ENCODE measurements around the gene STAG1. TPM values are rescaled to one million over a fixed set of nuclear protein-coding genes. Genes with fewer than 3 reads are reported as not detected.

STAG1 gene
- total and polyA plus RNA-seq, 2 donors (not counting 1 experiment from before 2014, with no cell fraction given), result 23.2 to 38.6 TPM

DNA sequence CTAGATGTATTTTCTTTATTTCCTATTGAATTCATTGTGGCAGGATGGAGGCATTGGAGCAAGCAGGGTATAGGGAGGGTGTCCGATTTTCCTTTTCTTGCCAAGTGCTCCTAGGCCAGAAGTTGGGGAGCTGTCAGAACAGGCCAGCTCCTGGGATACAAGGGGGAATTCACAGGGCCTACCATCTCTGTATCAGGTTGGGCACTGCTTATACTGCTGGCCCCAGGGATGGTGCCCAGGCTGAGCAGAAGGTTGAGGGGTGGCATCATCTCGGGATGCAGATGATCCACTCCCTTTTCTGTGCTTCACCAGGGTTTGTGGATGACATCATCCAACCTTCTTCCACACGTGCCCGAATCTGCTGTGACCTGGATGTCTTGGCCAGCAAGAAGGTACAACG, 422.6 kb downstream of the STAG1 start:
- TF ChIP-seq EZH2 (IDR thresholded peaks at IDR 0.05; ENCODE audit: low read length, missing control alignments), result no peak
- TF ChIP-seq CTCF (conservative IDR thresholded peaks at IDR 0.05 in 1 of 2, IDR thresholded peaks at IDR 0.05 in 1 of 2; ENCODE audit: low read depth in 1 of 2, low read length in 2 of 2), result no peak
- H3K27me3 ChIP-seq (ENCODE audit: control insufficient read depth, insufficient read depth, low read length), result no peaks in the 10 kb centered on the region
- H3K36me3 ChIP-seq (ENCODE audit: control insufficient read depth, insufficient read depth, low read length), result peaks cover 8% of the 10 kb centered on the region

GRCh38 chr3:136327671-136328070, 424.5 kb downstream of the STAG1 start:
- Histone ChIP-seq H3K4me1 (ENCODE audit: control insufficient read depth, extremely low read depth, insufficient read depth, low read length) (no peaks in the 10 kb centered on the region), H2AFZ (ENCODE audit: low read length) (no peak overlapping the region), H3K27ac (ENCODE audit: insufficient read depth, low read length) (no peak overlapping the region), H3K4me2 (ENCODE audit: extremely low read depth, insufficient read depth, low read length) (no peak overlapping the region), H3K36me3 (ENCODE audit: control insufficient read depth, insufficient read depth, low read length) (peaks cover 6% of the 10 kb centered on the region), H3K79me2 (ENCODE audit: control insufficient read depth, insufficient read depth, low read length) (no peaks in the 10 kb centered on the region), H3K4me3 (replicated peaks in 1 of 4; ENCODE audit: control extremely low read depth in 1 of 4, insufficient read depth in 1 of 4, low read depth in 3 of 4, low read length in 4 of 4) (no peak overlapping the region), H4K20me1 (ENCODE audit: control insufficient read depth, extremely low read depth, insufficient read depth, low read length) (no peaks in the 10 kb centered on the region), H3K27me3 (ENCODE audit: control insufficient read depth, insufficient read depth, low read length) (no peaks in the 10 kb centered on the region), H3K9me3 (ENCODE audit: control insufficient read depth, insufficient read depth, low read depth, low read length) (no peaks in the 10 kb centered on the region), H3K9ac (ENCODE audit: insufficient read depth, low read length) (no peak overlapping the region)
- TF ChIP-seq CTCF (conservative IDR thresholded peaks at IDR 0.05 in 1 of 2, IDR thresholded peaks at IDR 0.05 in 1 of 2; ENCODE audit: low read depth in 1 of 2, low read length in 2 of 2) (no peak), EZH2 (IDR thresholded peaks at IDR 0.05; ENCODE audit: low read length, missing control alignments) (no peak)
- DNase-seq (ENCODE audit: low read depth in 2 of 2), result no peak

More for the DNA sequence above, 422.6 kb downstream of the STAG1 start:
- Histone ChIP-seq H3K79me2 (ENCODE audit: control insufficient read depth, insufficient read depth, low read length) (no peaks in the 10 kb centered on the region), H4K20me1 (ENCODE audit: control insufficient read depth, extremely low read depth, insufficient read depth, low read length) (no peaks in the 10 kb centered on the region), H3K4me3 (replicated peaks in 1 of 4; ENCODE audit: control extremely low read depth in 1 of 4, insufficient read depth in 1 of 4, low read depth in 3 of 4, low read length in 4 of 4) (no peak overlapping the region), H3K4me1 (ENCODE audit: control insufficient read depth, extremely low read depth, insufficient read depth, low read length) (peaks cover 12% of the 10 kb centered on the region), H3K27ac (ENCODE audit: insufficient read depth, low read length) (no peak overlapping the region), H3K9ac (ENCODE audit: insufficient read depth, low read length) (no peak overlapping the region), H3K9me3 (ENCODE audit: control insufficient read depth, insufficient read depth, low read depth, low read length) (no peaks in the 10 kb centered on the region), H2AFZ (ENCODE audit: low read length) (no peak overlapping the region), H3K4me2 (ENCODE audit: extremely low read depth, insufficient read depth, low read length) (no peak overlapping the region)
- DNase-seq (ENCODE audit: low read depth in 2 of 2), result no peak

DNA sequence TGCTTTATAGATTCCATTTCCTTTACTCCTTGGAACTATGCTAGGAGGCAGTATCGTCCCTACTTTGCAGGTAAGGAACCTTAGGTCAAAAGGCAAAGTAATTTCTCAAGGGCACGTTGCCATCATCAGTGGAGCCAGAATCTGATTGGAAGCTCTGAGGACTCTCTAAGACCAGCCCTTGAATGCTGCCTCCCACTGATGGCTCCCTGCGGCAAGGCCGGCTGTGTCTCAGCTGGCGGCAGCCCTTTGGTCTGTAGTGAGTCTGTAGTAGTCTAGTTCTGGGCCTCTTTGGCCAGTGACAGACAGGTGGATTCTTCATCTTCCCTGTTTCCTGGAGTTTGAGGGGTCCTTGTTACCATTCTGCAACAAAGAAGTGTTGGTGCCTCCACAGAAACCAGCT, 425.9 kb downstream of the STAG1 start:
- no peak overlapping the region for H3K4me3 ChIP-seq (replicated peaks in 1 of 4; ENCODE audit: control extremely low read depth in 1 of 4, insufficient read depth in 1 of 4, low read depth in 3 of 4, low read length in 4 of 4)
- TF ChIP-seq CTCF (conservative IDR thresholded peaks at IDR 0.05 in 1 of 2, IDR thresholded peaks at IDR 0.05 in 1 of 2; ENCODE audit: low read depth in 1 of 2, low read length in 2 of 2), result no peak
- no peak for TF ChIP-seq EZH2 (IDR thresholded peaks at IDR 0.05; ENCODE audit: low read length, missing control alignments)
- no peaks in the 10 kb centered on the region for H3K4me1 ChIP-seq (ENCODE audit: control insufficient read depth, extremely low read depth, insufficient read depth, low read length)
- H3K79me2 ChIP-seq (ENCODE audit: control insufficient read depth, insufficient read depth, low read length), result no peaks in the 10 kb centered on the region
- peaks cover 6% of the 10 kb centered on the region for H3K36me3 ChIP-seq (ENCODE audit: control insufficient read depth, insufficient read depth, low read length)
- H3K9ac ChIP-seq (ENCODE audit: insufficient read depth, low read length), result no peak overlapping the region
- H3K27ac ChIP-seq (ENCODE audit: insufficient read depth, low read length), result no peak overlapping the region
- no peak for DNase-seq (ENCODE audit: low read depth in 2 of 2)
- no peak overlapping the region for H2AFZ ChIP-seq (ENCODE audit: low read length)
- no peak overlapping the region for H3K4me2 ChIP-seq (ENCODE audit: extremely low read depth, insufficient read depth, low read length)
- no peaks in the 10 kb centered on the region for H3K27me3 ChIP-seq (ENCODE audit: control insufficient read depth, insufficient read depth, low read length)
- H4K20me1 ChIP-seq (ENCODE audit: control insufficient read depth, extremely low read depth, insufficient read depth, low read length), result no peaks in the 10 kb centered on the region
- no peaks in the 10 kb centered on the region for H3K9me3 ChIP-seq (ENCODE audit: control insufficient read depth, insufficient read depth, low read depth, low read length)

All from fibroblast of lung (primary cell).